Embryonic facial prominence (tissue), 1 donor: ENCODE data around the gene CHP2.
"Not testable (repeated sequence)": the region's sequence is repeated elsewhere in the genome, so short reads cannot be mapped to it uniquely, and the experiment has no call there.

Experiments
- DNase-seq: peaks from one replicate; pipeline ENCODE4 v3.0.0-alpha.2; 2016; ENCODE audit errors: extremely low spot score

Gene CHP2

GRCh38 chr16:23754594-23755483 lies at the start of gene CHP2:
CHP2 (plus strand) TSS chr16:23755026; CDS start chr16:23755050, 24 bp downstream.
- no peak for DNase-seq

GRCh38 chr16:23705517-23705902 lies 49.3 kb upstream of the CHP2 start:
- no peak for DNase-seq

- DNase-seq = no peak
Observed at GRCh38 chr16:23706439-23706838, 48.4 kb upstream of the CHP2 start.

GRCh38 chr16:23709536-23709935 lies 45.3 kb upstream of the CHP2 start:
- DNase-seq = no peak

- no peak for DNase-seq
Observed at GRCh38 chr16:23710008-23710407, 44.8 kb upstream of the CHP2 start.

GRCh38 chr16:23710504-23710903 lies 44.3 kb upstream of the CHP2 start:
- DNase-seq = no peak

GRCh38 chr16:23711785-23712184 lies 43.0 kb upstream of the CHP2 start:
- no peak for DNase-seq

GRCh38 chr16:23712976-23713375 lies 41.9 kb upstream of the CHP2 start, which contains the start of gene ERN2:
ERN2 (minus strand) TSS chr16:23713222; CDS start chr16:23713187, 35 bp downstream.
- no peak for DNase-seq

- DNase-seq = no peak
Observed at GRCh38 chr16:23716484-23716883, 38.3 kb upstream of the CHP2 start.

- DNase-seq = not testable (repeated sequence)
Observed at GRCh38 chr16:23722613-23723240, 32.1 kb upstream of the CHP2 start.

GRCh38 chr16:23724096-23724784 lies 30.6 kb upstream of the CHP2 start:
- no peak for DNase-seq

- DNase-seq = no peak
Observed at GRCh38 chr16:23724785-23725131, 30.1 kb upstream of the CHP2 start.

- DNase-seq = no peak
Observed at GRCh38 chr16:23726710-23727109, 28.1 kb upstream of the CHP2 start.

GRCh38 chr16:23728112-23728477 lies 26.7 kb upstream of the CHP2 start:
- no peak for DNase-seq

GRCh38 chr16:23729503-23730424 lies 25.1 kb upstream of the CHP2 start:
- no peak for DNase-seq

GRCh38 chr16:23734176-23734893 lies 20.5 kb upstream of the CHP2 start:
- DNase-seq = no peak

GRCh38 chr16:23737423-23738028 lies 17.3 kb upstream of the CHP2 start:
- DNase-seq = not testable (repeated sequence)

- DNase-seq = no peak
Observed at GRCh38 chr16:23739516-23739915, 15.3 kb upstream of the CHP2 start.

GRCh38 chr16:23741675-23742303 lies 13.0 kb upstream of the CHP2 start:
- no peak for DNase-seq

- no peak for DNase-seq
Observed at GRCh38 chr16:23742766-23743165, 12.1 kb upstream of the CHP2 start.
